ENCODE data around the gene CERS5.

DNA sequence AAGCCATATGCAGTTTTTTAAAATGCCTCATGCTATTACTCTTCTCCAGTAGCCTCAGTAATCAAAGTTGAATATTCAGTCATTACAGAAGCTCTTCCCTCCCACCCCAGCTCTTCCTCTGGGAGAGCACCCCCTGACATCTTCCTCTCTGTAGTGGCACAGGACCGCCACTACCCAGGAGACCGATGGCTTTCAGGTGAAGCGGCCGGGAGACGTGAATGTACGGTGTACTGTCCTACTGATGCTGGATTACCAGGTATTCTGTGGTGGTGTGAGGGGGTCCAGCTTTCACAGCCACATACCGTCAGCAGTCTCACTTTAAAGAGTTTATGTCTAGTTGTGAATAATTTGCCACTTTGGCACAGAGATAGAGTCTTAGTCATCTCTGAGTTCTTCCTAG lies 77.4 kb downstream of the CERS5 start:
- TF ChIP-seq, protein P1, sequence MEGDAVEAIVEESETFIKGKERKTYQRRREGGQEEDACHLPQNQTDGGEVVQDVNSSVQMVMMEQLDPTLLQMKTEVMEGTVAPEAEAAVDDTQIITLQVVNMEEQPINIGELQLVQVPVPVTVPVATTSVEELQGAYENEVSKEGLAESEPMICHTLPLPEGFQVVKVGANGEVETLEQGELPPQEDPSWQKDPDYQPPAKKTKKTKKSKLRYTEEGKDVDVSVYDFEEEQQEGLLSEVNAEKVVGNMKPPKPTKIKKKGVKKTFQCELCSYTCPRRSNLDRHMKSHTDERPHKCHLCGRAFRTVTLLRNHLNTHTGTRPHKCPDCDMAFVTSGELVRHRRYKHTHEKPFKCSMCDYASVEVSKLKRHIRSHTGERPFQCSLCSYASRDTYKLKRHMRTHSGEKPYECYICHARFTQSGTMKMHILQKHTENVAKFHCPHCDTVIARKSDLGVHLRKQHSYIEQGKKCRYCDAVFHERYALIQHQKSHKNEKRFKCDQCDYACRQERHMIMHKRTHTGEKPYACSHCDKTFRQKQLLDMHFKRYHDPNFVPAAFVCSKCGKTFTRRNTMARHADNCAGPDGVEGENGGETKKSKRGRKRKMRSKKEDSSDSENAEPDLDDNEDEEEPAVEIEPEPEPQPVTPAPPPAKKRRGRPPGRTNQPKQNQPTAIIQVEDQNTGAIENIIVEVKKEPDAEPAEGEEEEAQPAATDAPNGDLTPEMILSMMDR (IDR thresholded peaks at IDR 0.05; ENCODE audit: low read depth, low read length) = no peak
- TF ChIP-seq, protein P2, sequence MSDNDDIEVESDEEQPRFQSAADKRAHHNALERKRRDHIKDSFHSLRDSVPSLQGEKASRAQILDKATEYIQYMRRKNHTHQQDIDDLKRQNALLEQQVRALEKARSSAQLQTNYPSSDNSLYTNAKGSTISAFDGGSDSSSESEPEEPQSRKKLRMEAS (IDR thresholded peaks at IDR 0.05; ENCODE audit: low read depth, low read length) = no peak
- TF ChIP-seq POLR2A (IDR thresholded peaks at IDR 0.05; ENCODE audit: extremely low read depth, insufficient read length) = no peak

Measured in NB4 (cell line).